IPS-11a (cell line): Measurements from ENCODE around the gene IQCH.
A peak's percentile ranks its signal among the peaks of the same experiment; 100 is the strongest.

Experiments
- H3K4me3 ChIP-seq: one replicate; pipeline ENCODE4 v1.5.1; 2013; ENCODE audit warnings: low read depth, low read length, control low read depth

Gene IQCH

GRCh38 chr15:67254238-67255175 is at the start of gene IQCH, which contains the start of gene AAGAB:
Gene IQCH (plus strand): TSS chr15:67254786. CDS start chr15:67254897, 111 bp downstream.
Gene AAGAB (minus strand): TSS chr15:67254661. CDS start chr15:67254631, 30 bp downstream.
- peak within 1 kb of the TSS; percentile 92 for H3K4me3 ChIP-seq

GRCh38 chr15:67207555-67208207 is 46.9 kb upstream of the IQCH start:
- no peak overlapping the region for H3K4me3 ChIP-seq

GRCh38 chr15:67208396-67208795 is 46.2 kb upstream of the IQCH start:
- no peak overlapping the region for H3K4me3 ChIP-seq

GRCh38 chr15:67210555-67211168 is 43.9 kb upstream of the IQCH start:
- no peak overlapping the region for H3K4me3 ChIP-seq

GRCh38 chr15:67212684-67213367 is 41.8 kb upstream of the IQCH start:
- no peak overlapping the region for H3K4me3 ChIP-seq

GRCh38 chr15:67215102-67215501 is 39.5 kb upstream of the IQCH start:
- no peak overlapping the region for H3K4me3 ChIP-seq

GRCh38 chr15:67216859-67217258 is 37.7 kb upstream of the IQCH start:
- H3K4me3 ChIP-seq: no peak overlapping the region

GRCh38 chr15:67218428-67218827 is 36.2 kb upstream of the IQCH start:
- H3K4me3 ChIP-seq: no peak overlapping the region

- no peak overlapping the region for H3K4me3 ChIP-seq
Measured at GRCh38 chr15:67219288-67219687, 35.3 kb upstream of the IQCH start.

GRCh38 chr15:67224889-67225288 is 29.7 kb upstream of the IQCH start:
- H3K4me3 ChIP-seq: no peak overlapping the region

GRCh38 chr15:67225336-67225735 is 29.2 kb upstream of the IQCH start:
- no peak overlapping the region for H3K4me3 ChIP-seq

GRCh38 chr15:67227431-67227830 is 27.2 kb upstream of the IQCH start:
- H3K4me3 ChIP-seq: no peak overlapping the region

GRCh38 chr15:67227846-67228245 is 26.7 kb upstream of the IQCH start:
- no peak overlapping the region for H3K4me3 ChIP-seq

GRCh38 chr15:67228286-67228685 is 26.3 kb upstream of the IQCH start:
- H3K4me3 ChIP-seq: no peak overlapping the region

GRCh38 chr15:67230504-67230903 is 24.1 kb upstream of the IQCH start:
- H3K4me3 ChIP-seq: no peak overlapping the region

GRCh38 chr15:67232591-67232990 is 22.0 kb upstream of the IQCH start:
- no peak overlapping the region for H3K4me3 ChIP-seq

GRCh38 chr15:67240235-67241131 is 14.1 kb upstream of the IQCH start:
- H3K4me3 ChIP-seq: no peak overlapping the region

GRCh38 chr15:67241132-67241855 is 13.3 kb upstream of the IQCH start:
- no peak overlapping the region for H3K4me3 ChIP-seq

- H3K4me3 ChIP-seq: no peak overlapping the region
Measured at GRCh38 chr15:67242708-67243111, 11.9 kb upstream of the IQCH start.
